ENCODE data around the gene ZFC3H1.

ZFC3H1 gene

GRCh38 chr12:71567537-71567936 lies 96.1 kb downstream of the ZFC3H1 start:
- no peaks in the 10 kb centered on the region for H3K27me3 ChIP-seq (replicated peaks; ENCODE audit: insufficient read depth, low read length)
- H3K9ac ChIP-seq (ENCODE audit: low read length), result no peak overlapping the region
- H3K9me2 ChIP-seq (replicated peaks; ENCODE audit: insufficient read depth, low read length), result no peaks in the 10 kb centered on the region
- no peak overlapping the region for H2AFZ ChIP-seq (ENCODE audit: low read length)
- TF ChIP-seq CTCF (IDR thresholded peaks at IDR 0.05; ENCODE audit: low read length) (no peak), EZH2 (optimal IDR thresholded peaks at IDR 0.05; ENCODE audit: low read depth, low read length) (no peak), EZH2phosphoT487 (IDR thresholded peaks at IDR 0.05; ENCODE audit: low read length) (no peak)
- H3K27ac ChIP-seq (ENCODE audit: low read length), result no peak overlapping the region
- H4K20me1 ChIP-seq (ENCODE audit: insufficient read depth, low read length), result no peaks in the 10 kb centered on the region
- no peaks in the 10 kb centered on the region for H3K79me2 ChIP-seq (ENCODE audit: low read length)
- no peak overlapping the region for H3K4me2 ChIP-seq (ENCODE audit: low read depth, low read length)
- H3K9me3 ChIP-seq (replicated peaks; ENCODE audit: insufficient read depth, low read length), result no peaks in the 10 kb centered on the region
- no peak for DNase-seq
- no peaks in the 10 kb centered on the region for H3K4me1 ChIP-seq (ENCODE audit: low read length)
- H3K36me3 ChIP-seq (replicated peaks; ENCODE audit: insufficient read depth, low read length), result no peaks in the 10 kb centered on the region
- no peak overlapping the region for H3K4me3 ChIP-seq (ENCODE audit: low read length)
- H3F3A ChIP-seq (ENCODE audit: insufficient read depth, low read length), result no peaks in the 10 kb centered on the region

GRCh38 chr12:71566655-71567054 lies 97.0 kb downstream of the ZFC3H1 start:
- Histone ChIP-seq H3K27me3 (replicated peaks; ENCODE audit: insufficient read depth, low read length) (no peaks in the 10 kb centered on the region), H3K79me2 (ENCODE audit: low read length) (no peaks in the 10 kb centered on the region), H3K4me3 (ENCODE audit: low read length) (no peak overlapping the region), H3K9me3 (replicated peaks; ENCODE audit: insufficient read depth, low read length) (no peaks in the 10 kb centered on the region), H3K9me2 (replicated peaks; ENCODE audit: insufficient read depth, low read length) (no peaks in the 10 kb centered on the region), H3K36me3 (replicated peaks; ENCODE audit: insufficient read depth, low read length) (no peaks in the 10 kb centered on the region), H2AFZ (ENCODE audit: low read length) (no peak overlapping the region), H3K27ac (ENCODE audit: low read length) (no peak overlapping the region), H3K9ac (ENCODE audit: low read length) (no peak overlapping the region), H3F3A (ENCODE audit: insufficient read depth, low read length) (no peaks in the 10 kb centered on the region), H3K4me2 (ENCODE audit: low read depth, low read length) (no peak overlapping the region), H3K4me1 (ENCODE audit: low read length) (no peaks in the 10 kb centered on the region), H4K20me1 (ENCODE audit: insufficient read depth, low read length) (no peaks in the 10 kb centered on the region)
- TF ChIP-seq EZH2phosphoT487 (IDR thresholded peaks at IDR 0.05; ENCODE audit: low read length) (no peak), CTCF (IDR thresholded peaks at IDR 0.05; ENCODE audit: low read length) (no peak), EZH2 (optimal IDR thresholded peaks at IDR 0.05; ENCODE audit: low read depth, low read length) (no peak)
- DNase-seq, result no peak

- Histone ChIP-seq H3K4me2 (ENCODE audit: low read depth, low read length) (no peak overlapping the region), H3K4me3 (ENCODE audit: low read length) (no peak overlapping the region), H2AFZ (ENCODE audit: low read length) (no peak overlapping the region), H3K4me1 (ENCODE audit: low read length) (no peaks in the 10 kb centered on the region), H3F3A (ENCODE audit: insufficient read depth, low read length) (no peaks in the 10 kb centered on the region), H4K20me1 (ENCODE audit: insufficient read depth, low read length) (no peaks in the 10 kb centered on the region), H3K9ac (ENCODE audit: low read length) (no peak overlapping the region), H3K27ac (ENCODE audit: low read length) (no peak overlapping the region), H3K79me2 (ENCODE audit: low read length) (no peaks in the 10 kb centered on the region), H3K36me3 (replicated peaks; ENCODE audit: insufficient read depth, low read length) (no peaks in the 10 kb centered on the region), H3K9me2 (replicated peaks; ENCODE audit: insufficient read depth, low read length) (no peaks in the 10 kb centered on the region), H3K9me3 (replicated peaks; ENCODE audit: insufficient read depth, low read length) (no peaks in the 10 kb centered on the region), H3K27me3 (replicated peaks; ENCODE audit: insufficient read depth, low read length) (no peaks in the 10 kb centered on the region)
- TF ChIP-seq EZH2 (optimal IDR thresholded peaks at IDR 0.05; ENCODE audit: low read depth, low read length) (no peak), CTCF (IDR thresholded peaks at IDR 0.05; ENCODE audit: low read length) (no peak), EZH2phosphoT487 (IDR thresholded peaks at IDR 0.05; ENCODE audit: low read length) (no peak)
- DNase-seq, result no peak
Observed at GRCh38 chr12:71565535-71565934, 98.1 kb downstream of the ZFC3H1 start.
